Vagina (tissue), 2 donors: ENCODE results near the gene CR1.

Experiments
- CTCF ChIP-seq, 3 experiments: fragments of 450-650 bp in 2 of 3; fragments of 200-600 bp in 1 of 3; sonication (generic) in 1 of 3; IDR thresholded peaks; one replicate each; pipeline ENCODE4 v1.5.1; 2017 to 2019; ENCODE audit warnings: antibody characterized with exemption in 3 of 3, mild to moderate bottlenecking in 2 of 3, moderate library complexity in 2 of 3
- POLR2A ChIP-seq, 2 donors: fragments of 450-650 bp; IDR thresholded peaks; one replicate each; pipeline ENCODE4 v1.6.1; 2017; ENCODE audit warnings: antibody characterized with exemption in 2 of 2, mild to moderate bottlenecking in 2 of 2, moderate library complexity in 2 of 2
- POLR2AphosphoS5 ChIP-seq, 2 donors: sonication (generic); formaldehyde crosslinking; IDR thresholded peaks; one replicate each; pipeline ENCODE4 v1.9.0; 2017; ENCODE audit warnings: antibody characterized with exemption in 2 of 2, mild to moderate bottlenecking in 2 of 2, low read depth in 1 of 2; ENCODE audit not compliant: insufficient read depth in 1 of 2

- TF ChIP-seq CTCF (IDR thresholded peaks at IDR 0.05), result no peak
- TF ChIP-seq POLR2A (IDR thresholded peaks at IDR 0.05), result no peak
- TF ChIP-seq POLR2AphosphoS5 (IDR thresholded peaks at IDR 0.05; ENCODE audit: insufficient read depth in 1 of 2, low read depth in 1 of 2), result no peak
Observed at GRCh38 chr1:207518608-207519236, 22.8 kb downstream of the CR1 start.
